Pancreas (tissue), 10 donors: Measurements from ENCODE around the gene PROCR. TPM values are rescaled to one million over a fixed set of nuclear protein-coding genes. Genes with fewer than 3 reads are reported as not detected.

Experiments used
- ATAC-seq, 4 donors: fragments of 200-7000 bp; cut with Tn5 transposase; one replicate each; pipeline versions ENCODE4 v1.8.0 to v1.9.1; 2020; ENCODE audit warnings: mild to moderate bottlenecking in 4 of 4, moderate library complexity in 4 of 4
- DNase-seq, 6 donors: peaks; one replicate each; pipeline ENCODE4 v3.0.0-alpha.2; 2020
- FAIRE-seq: peaks from 2 replicates; lab custom pipeline; 2012; peaks lifted over from hg19 to GRCh38; lab: Jason Lieb, UNC
- H3K27ac ChIP-seq, 4 donors: fragments of 200-600 bp; sonication (generic); 1 replicate in 3 of 4; 2 replicates in 1 of 4; pipeline versions ENCODE4 v1.5.0 to v1.8.0; 2020
- H3K27me3 ChIP-seq, 4 donors: fragments of 200-600 bp; one replicate each; pipeline ENCODE4 v1.8.0; 2021
- H3K36me3 ChIP-seq, 3 donors: fragments of 200-600 bp; sonication (generic) in 1 of 3; one replicate each; pipeline versions ENCODE4 v1.5.0 to v1.8.0; 2020 to 2021
- H3K4me1 ChIP-seq, 3 donors: fragments of 200-600 bp; one replicate each; pipeline ENCODE4 v1.8.0; 2021
- H3K4me3 ChIP-seq, 4 donors: fragments of 200-600 bp; sonication (generic) in 2 of 4; one replicate each; pipeline versions ENCODE4 v1.5.0 to v1.8.0; 2020 to 2021
- H3K9me3 ChIP-seq, 4 donors: fragments of 200-600 bp; one replicate each; pipeline ENCODE4 v1.8.0; 2021
- CTCF ChIP-seq, 4 donors: fragments of 200-600 bp; sonication (generic) in 3 of 4; IDR thresholded peaks; one replicate each; pipeline versions ENCODE4 v1.5.0 to v1.8.0; 2021; ENCODE audit warnings: antibody characterized with exemption in 4 of 4
- WGBS, 2 donors: extraction: QIAGEN DNeasy Blood & Tissue Kit; methylation state at CpG; one replicate each; pipeline ENCODE4 v1.1.7; 2013; 5-methylcytosine and 5-hydroxymethylcytosine counted together
- intact Hi-C, 3 donors: fragments of 100-400 bp; cut with DNase I; formaldehyde crosslinking; loops; one replicate each; pipeline versions ENCODE4 v1.11.1 to v1.14.2; 2022
- polyA plus RNA-seq, 2 donors: library from polyadenylated mRNA; stranded (reverse); fragments of 200-250 nt; gene quantifications; one replicate each; pipeline ENCODE4 v1.2.3, GENCODE V29; 2013
- total RNA-seq, 6 donors: library from RNA; stranded (reverse); fragmentation: NEBNext Ultra II Directional in 4 of 6; extraction: Animal tissue kit (Norgen Biotek cat#: 25700) in 4 of 6; gene quantifications; one replicate each; pipeline versions ENCODE4 v1.2.1 to v1.2.4, GENCODE V29; 2021 to 2023
- donor health status: healthy with polysubstance abuse.
- donor health status: DM: no; HTN: no; CAD: no; lungs with moderate emphysema.
- donor health status: DM: no; HTN: no; CAD: no.
- donor health status: control.
- donor health status: control.
- donor health status: Bipolar disorder and iron deficiency.
- donor health status: DM: yes; HTN: yes; CAD: no.
- donor health status: DM: no; HTN: no; CAD: no.
- donor health status: DM: no; HTN: no; CAD: no.
- donor health status: DM: yes; HTN: yes; CAD: no.

PROCR gene
- total and polyA plus RNA-seq, 8 donors, result 3.2 to 16.8 (median 10.8) TPM

- no peak within 1 kb of the TSS for H3K27ac ChIP-seq
- no peak for TF ChIP-seq CTCF (IDR thresholded peaks at IDR 0.05)
- no peaks in the 10 kb centered on the region for H3K36me3 ChIP-seq
- DNase-seq (peak in 2 of 6 donors; percentile 9 to 48), FAIRE-seq (no peak), ATAC-seq (peak in 1 of 4 donors; percentile 16)
- H3K9me3 ChIP-seq, result no peaks in the 10 kb centered on the region
- peak within 1 kb of the TSS in 2 of 4 donors; percentile 25 to 30 for H3K4me3 ChIP-seq
- WGBS, 2 donors, result 3 to 10% methylated on average over 25 to 68 of the region's 70 CpGs
- H3K4me1 ChIP-seq, result no peaks in the 10 kb centered on the region
- intact Hi-C loops, result no loop called here
- no peaks in the 10 kb centered on the region for H3K27me3 ChIP-seq
These were observed 54.4 kb downstream of the PROCR start, which contains the start of gene MMP24 for GRCh38 chr20:35226126-35226883. Gene MMP24, plus strand, starts transcription at chr20:35226690. Its CDS starts 49 bp downstream, at chr20:35226739.

Other genes starting within 250 kb of the PROCR start
- gene GSS, start 216.3 kb upstream of the PROCR start, total RNA-seq, result 10 to 100 TPM in 4 of 6 donors, 1 to 10 TPM in 2; 6.7 to 17.9 (median 10.7) TPM
- 10 to 100 TPM; 28.7 to 32.2 TPM for gene GSS, start 216.3 kb upstream of the PROCR start, polyA plus RNA-seq
- gene MYH7B, start 216.2 kb upstream of the PROCR start, total RNA-seq, result under 1 TPM; 0.09 to 0.72 (median 0.27) TPM
- gene MYH7B, start 216.2 kb upstream of the PROCR start, polyA plus RNA-seq, result 1 to 10 TPM; 1.9 to 2.3 TPM
- gene TRPC4AP, start 79.3 kb upstream of the PROCR start, total RNA-seq, result 10 to 100 TPM; 30.7 to 40.7 (median 33.2) TPM
- 10 to 100 TPM; 42.4 to 43.1 TPM for gene TRPC4AP, start 79.3 kb upstream of the PROCR start, polyA plus RNA-seq
- gene EDEM2, start 24.7 kb upstream of the PROCR start, total RNA-seq, result 10 to 100 TPM; 12.6 to 31.5 (median 17.4) TPM
- gene EDEM2, start 24.7 kb upstream of the PROCR start, polyA plus RNA-seq, result 10 to 100 TPM; 12.5 to 22.7 TPM
- gene MMP24, start 54.6 kb downstream of the PROCR start, total RNA-seq, result 1 to 10 TPM; 2.0 to 5.8 (median 3.8) TPM
- gene MMP24, start 54.6 kb downstream of the PROCR start, polyA plus RNA-seq, result 1 to 10 TPM; 6.5 to 7.3 TPM
- gene MMP24OS, start 106.0 kb downstream of the PROCR start, total RNA-seq, result 10 to 100 TPM; 28.9 to 49.9 (median 44.4) TPM
- gene MMP24OS, start 106.0 kb downstream of the PROCR start, polyA plus RNA-seq, result 10 to 100 TPM; 53.7 to 74.9 TPM
- gene EIF6, start 112.7 kb downstream of the PROCR start, total RNA-seq, result 10 to 100 TPM; 30.6 to 59.2 (median 45.5) TPM
- 10 to 100 TPM; 61.3 to 79.4 TPM for gene EIF6, start 112.7 kb downstream of the PROCR start, polyA plus RNA-seq
- gene FAM83C, start 120.4 kb downstream of the PROCR start, total RNA-seq, result not detected
- gene FAM83C, start 120.4 kb downstream of the PROCR start, polyA plus RNA-seq, result not detected
- gene UQCC1, start 239.9 kb downstream of the PROCR start, total RNA-seq, result 10 to 100 TPM; 10.9 to 32.4 (median 15.7) TPM
- gene UQCC1, start 239.9 kb downstream of the PROCR start, polyA plus RNA-seq, result 10 to 100 TPM; 11.4 to 22.4 TPM